Progenitor cell of endocrine pancreas (in vitro differentiated cells): ENCODE results near the gene HNRNPCL2. TPM values are rescaled to one million over a fixed set of nuclear protein-coding genes. Genes with fewer than 3 reads are reported as not detected.
"Not testable (repeated sequence)": the region's sequence is repeated elsewhere in the genome, so short reads cannot be mapped to it uniquely, and the experiment has no call there.

Experiments
- DNase-seq: peaks from one replicate; pipeline ENCODE4 v3.0.0; 2021; ENCODE audit warnings: low spot score; ENCODE audit not compliant: unreplicated experiment
- H3K27ac Mint-ChIP-seq: 2 replicates; pipeline ENCODE4 v1.8.0; 2021; ENCODE audit warnings: mild to moderate bottlenecking, moderate library complexity, mixed read lengths
- H3K27me3 Mint-ChIP-seq: 2 replicates; pipeline ENCODE4 v1.8.0; 2021; ENCODE audit warnings: mixed read lengths
- H3K36me3 Mint-ChIP-seq: 2 replicates; pipeline ENCODE4 v1.8.0; 2022; ENCODE audit warnings: mixed read lengths; ENCODE audit not compliant: insufficient read depth
- H3K4me1 Mint-ChIP-seq: 2 replicates; pipeline ENCODE4 v1.8.0; 2021; ENCODE audit warnings: low read depth, mixed read lengths
- H3K4me3 Mint-ChIP-seq: 2 replicates; pipeline ENCODE4 v1.8.0; 2021; ENCODE audit warnings: low read depth, mild to moderate bottlenecking, moderate library complexity, mixed read lengths
- H3K9me3 Mint-ChIP-seq: 2 replicates; pipeline ENCODE4 v1.8.0; 2021; ENCODE audit warnings: low read depth, mixed read lengths
- long read RNA-seq: library from polyadenylated mRNA; unstranded; transcript quantifications from one replicate; pipeline ENCODE4 v2.0.0, GENCODE V29; 2020
- total RNA-seq: library from RNA; stranded (reverse); gene quantifications from 2 replicates; pipeline ENCODE4 v1.2.1, GENCODE V29; 2021

The HNRNPCL2 gene
- not detected in 2 replicates for total RNA-seq
- long read RNA-seq: 0 reads

GRCh38 chr1:13116754-13117153, at the start of gene HNRNPCL2:
Gene HNRNPCL2 (minus strand): TSS chr1:13116854. CDS start chr1:13116400, 454 bp downstream.
- H3K4me3 Mint-ChIP-seq, H3K27me3 Mint-ChIP-seq, H3K4me1 Mint-ChIP-seq, DNase-seq, H3K27ac Mint-ChIP-seq, H3K36me3 Mint-ChIP-seq: not testable (repeated sequence)
- H3K9me3 Mint-ChIP-seq: peaks cover 55% of the 10 kb centered on the region

DNA sequence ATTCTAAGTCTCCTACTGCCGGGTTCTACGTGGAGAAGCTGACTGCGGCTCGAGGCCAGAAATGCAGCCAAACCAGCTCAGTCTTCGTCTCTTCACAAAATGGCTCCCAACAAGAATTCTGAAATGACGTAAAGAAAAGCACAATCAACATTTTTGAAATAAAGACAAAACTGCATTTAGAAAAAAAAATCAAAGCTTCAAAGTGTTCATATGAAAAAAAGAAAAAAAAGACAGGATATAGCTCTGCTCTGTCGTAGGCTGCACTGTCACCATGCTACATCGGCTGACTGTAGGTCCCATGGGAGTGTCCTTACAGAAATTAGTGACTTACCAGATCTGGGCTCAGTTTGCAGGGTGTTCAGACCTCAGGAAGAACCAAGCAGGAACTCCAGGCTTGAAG, 48.9 kb upstream of the HNRNPCL2 start, which contains the start of gene HNRNPCL4:
Gene HNRNPCL4, minus strand, starts transcription at position 101 of the 400 bp plus-strand sequence. CDS start 164 bp downstream, outside the sequence.
- H3K27me3 Mint-ChIP-seq, H3K4me1 Mint-ChIP-seq, H3K36me3 Mint-ChIP-seq, H3K27ac Mint-ChIP-seq, DNase-seq, H3K9me3 Mint-ChIP-seq, H3K4me3 Mint-ChIP-seq: not testable (repeated sequence)

- not testable (repeated sequence) for H3K4me3 Mint-ChIP-seq, H3K27ac Mint-ChIP-seq, H3K9me3 Mint-ChIP-seq, H3K36me3 Mint-ChIP-seq, DNase-seq, H3K4me1 Mint-ChIP-seq, H3K27me3 Mint-ChIP-seq
Observed at GRCh38 chr1:13155909-13156308, 39.3 kb upstream of the HNRNPCL2 start, which contains the start of gene PRAMEF26. Gene PRAMEF26 (minus strand): TSS chr1:13156009. CDS start chr1:13153095, 2,914 bp downstream.

GRCh38 chr1:13070474-13070873, 46.2 kb downstream of the HNRNPCL2 start, which contains the start of gene PRAMEF25:
Gene PRAMEF25 (plus strand): TSS chr1:13070774. CDS start chr1:13073694, 2,920 bp downstream.
- H3K27me3 Mint-ChIP-seq, H3K27ac Mint-ChIP-seq, DNase-seq, H3K4me3 Mint-ChIP-seq, H3K4me1 Mint-ChIP-seq, H3K9me3 Mint-ChIP-seq, H3K36me3 Mint-ChIP-seq: not testable (repeated sequence)

Other genes starting within 250 kb of the HNRNPCL2 start
- not detected in 2 replicates for gene PRAMEF4, start 230.7 kb downstream of the HNRNPCL2 start, total RNA-seq
- not detected in 2 replicates for gene PRAMEF10, start 218.6 kb downstream of the HNRNPCL2 start, total RNA-seq
- not detected in 2 replicates for gene PRAMEF7, start 200.2 kb downstream of the HNRNPCL2 start, total RNA-seq
- gene PRAMEF6, start 169.3 kb downstream of the HNRNPCL2 start, total RNA-seq: not detected in 2 replicates
- gene PRAMEF27, start 60.3 kb downstream of the HNRNPCL2 start, total RNA-seq: not detected in 2 replicates
- gene HNRNPCL3, start 56.1 kb downstream of the HNRNPCL2 start, total RNA-seq: not detected in 2 replicates
- gene PRAMEF25, start 46.1 kb downstream of the HNRNPCL2 start, total RNA-seq: not detected in 2 replicates
- not detected in 2 replicates for gene PRAMEF26, start 39.2 kb upstream of the HNRNPCL2 start, total RNA-seq
- not detected in 2 replicates for gene HNRNPCL4, start 48.8 kb upstream of the HNRNPCL2 start, total RNA-seq
- not detected in 2 replicates for gene PRAMEF9, start 55.0 kb upstream of the HNRNPCL2 start, total RNA-seq
- not detected in 2 replicates for gene PRAMEF13, start 84.6 kb upstream of the HNRNPCL2 start, total RNA-seq
- gene PRAMEF18, start 109.3 kb upstream of the HNRNPCL2 start, total RNA-seq: not detected in 2 replicates
- gene PRAMEF5, start 137.3 kb upstream of the HNRNPCL2 start, total RNA-seq: not detected in 2 replicates
- not detected in 2 replicates for gene PRAMEF8, start 168.3 kb upstream of the HNRNPCL2 start, total RNA-seq
- not detected in 2 replicates for gene PRAMEF33, start 186.7 kb upstream of the HNRNPCL2 start, total RNA-seq
- gene PRAMEF15, start 198.7 kb upstream of the HNRNPCL2 start, total RNA-seq: not detected in 2 replicates
- gene PRAMEF14, start 230.3 kb upstream of the HNRNPCL2 start, total RNA-seq: not detected in 2 replicates